HG03175 (cell line): ENCODE results near the gene MEIS1.
"Not testable (repeated sequence)": the region's sequence is repeated elsewhere in the genome, so short reads cannot be mapped to it uniquely, and the experiment has no call there.

Source experiments
- ATAC-seq: cut with Tn5 transposase; IDR thresholded peaks from one replicate; pipeline ENCODE4 v1.9.1; 2021; ENCODE audit warnings: mild to moderate bottlenecking, moderate library complexity; ENCODE audit not compliant: unreplicated experiment

Gene MEIS1

GRCh38 chr2:66434679-66435548 lies at the start of gene MEIS1:
Gene MEIS1, plus strand, starts transcription at chr2:66435125. Its CDS starts 732 bp downstream, at chr2:66435857.
- ATAC-seq = peak; percentile 78

GRCh38 chr2:66387016-66387753 lies 47.7 kb upstream of the MEIS1 start:
- ATAC-seq = no peak

GRCh38 chr2:66389651-66390131 lies 45.2 kb upstream of the MEIS1 start:
- ATAC-seq = no peak

DNA sequence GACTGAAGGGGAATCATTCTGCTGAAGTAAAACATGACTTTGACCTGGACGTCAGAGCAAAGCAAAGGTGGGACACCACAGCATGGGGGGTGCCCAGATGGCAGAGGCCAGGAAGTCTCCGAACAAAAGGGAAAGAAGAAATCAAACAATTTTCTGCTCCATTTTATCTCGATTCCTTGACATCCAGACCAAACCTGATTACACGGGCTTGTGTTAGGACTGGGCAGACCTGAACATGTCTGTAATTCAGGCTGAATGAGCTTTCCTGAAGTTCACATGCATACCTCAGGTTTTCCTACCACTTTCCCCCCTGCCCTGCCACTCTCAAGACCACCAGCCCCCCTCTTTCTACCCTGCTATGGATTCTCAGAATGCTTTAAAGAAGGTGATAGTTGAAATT lies 44.8 kb upstream of the MEIS1 start:
- ATAC-seq = no peak

DNA sequence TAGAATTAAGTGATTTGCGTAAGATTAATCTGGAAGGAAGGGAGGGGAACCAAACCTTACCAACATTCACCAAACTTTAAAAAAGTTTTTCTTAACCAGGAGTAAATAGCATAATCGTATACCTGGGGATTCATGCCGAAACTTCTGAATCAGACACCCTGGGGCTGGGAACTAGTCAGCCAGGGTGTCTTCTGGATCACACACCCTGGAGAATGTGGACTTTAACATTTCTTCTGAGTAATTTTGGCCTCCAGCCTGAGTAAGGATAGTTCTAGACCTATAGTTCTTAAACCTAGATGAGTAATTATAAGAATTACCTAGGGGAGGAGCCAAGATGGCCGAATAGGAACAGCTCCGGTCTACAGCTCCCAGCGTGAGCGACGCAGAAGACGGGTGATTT lies 44.1 kb upstream of the MEIS1 start:
- no peak for ATAC-seq

DNA sequence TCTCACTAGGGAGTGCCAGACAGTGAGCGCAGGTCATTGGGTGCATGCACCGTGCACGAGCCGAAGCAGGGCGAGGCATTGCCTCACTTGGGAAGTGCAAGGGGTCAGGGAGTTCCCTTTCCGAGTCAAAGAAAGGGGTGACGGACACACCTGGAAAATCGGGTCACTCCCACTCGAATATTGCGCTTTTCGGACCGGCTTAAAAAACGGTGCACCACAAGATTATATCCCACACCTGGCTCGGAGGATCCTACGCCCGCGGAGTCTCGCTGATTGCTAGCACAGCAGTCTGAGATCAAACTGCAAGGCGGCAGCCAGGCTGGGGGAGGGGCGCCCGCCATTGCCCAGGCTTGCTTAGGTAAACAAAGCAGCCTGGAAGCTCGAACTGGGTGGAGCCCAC lies 43.7 kb upstream of the MEIS1 start:
- not testable (repeated sequence) for ATAC-seq

GRCh38 chr2:66405473-66405872 lies 29.5 kb upstream of the MEIS1 start:
- ATAC-seq = no peak

DNA sequence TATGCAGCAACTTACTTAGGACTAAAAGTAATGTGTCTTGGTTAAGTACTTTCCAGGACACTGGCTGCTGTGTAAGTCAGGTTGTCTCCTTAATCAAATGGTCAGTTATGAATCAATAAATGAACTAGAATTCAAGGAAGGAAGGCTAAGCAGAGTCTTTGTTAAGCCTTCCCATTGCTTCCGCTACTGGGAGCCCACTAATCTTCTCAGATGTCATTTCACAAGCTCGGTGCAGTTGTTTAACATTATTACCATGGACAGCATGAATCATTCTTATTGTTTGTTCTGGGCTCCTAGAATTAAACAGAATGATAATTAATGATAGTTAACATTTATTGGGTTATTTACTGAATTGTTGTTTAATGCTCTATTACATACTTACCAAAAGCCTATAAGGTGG lies 26.0 kb upstream of the MEIS1 start:
- no peak for ATAC-seq

DNA sequence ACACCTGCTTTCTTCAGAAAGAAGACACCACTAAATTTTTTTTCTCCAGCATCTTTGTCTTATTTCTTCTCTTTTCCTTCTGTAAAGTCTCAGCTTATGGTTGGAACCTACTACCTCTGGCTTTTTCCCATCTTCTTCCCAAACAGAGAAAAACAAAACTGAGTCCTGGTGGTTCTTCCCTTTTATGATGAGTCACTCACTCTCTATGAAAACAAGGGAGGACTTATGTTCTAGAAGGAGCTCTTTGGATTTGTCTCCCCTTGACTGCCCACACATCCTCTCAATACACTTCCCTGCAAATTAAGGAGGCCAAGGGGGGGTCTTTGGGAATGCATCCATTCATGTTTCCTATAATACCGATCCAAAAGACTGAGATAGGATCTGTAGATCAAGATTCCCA lies 22.1 kb upstream of the MEIS1 start:
- ATAC-seq = no peak

DNA sequence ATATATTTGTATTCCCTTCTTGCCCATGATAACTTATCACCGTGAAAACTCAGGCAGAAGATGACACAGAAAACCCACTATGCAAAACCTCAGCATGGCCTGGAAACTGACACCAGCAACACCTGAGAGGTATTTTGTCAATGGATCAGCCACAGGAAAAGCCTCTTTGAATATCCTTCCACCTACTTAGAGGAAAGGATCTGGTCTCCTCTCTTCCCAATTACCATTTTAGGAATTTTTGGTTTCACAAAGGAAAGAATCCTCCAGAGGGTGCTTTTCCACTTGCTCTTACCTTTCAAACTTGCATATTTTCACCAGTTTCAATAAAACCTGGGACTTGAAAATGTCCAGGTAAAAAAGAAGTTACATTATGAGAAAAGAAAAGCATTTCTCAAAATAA lies 20.0 kb upstream of the MEIS1 start:
- ATAC-seq = no peak

- ATAC-seq = no peak
Measured at GRCh38 chr2:66418381-66418780, 16.5 kb upstream of the MEIS1 start.

- ATAC-seq = no peak
Measured at GRCh38 chr2:66421612-66422011, 13.3 kb upstream of the MEIS1 start.

DNA sequence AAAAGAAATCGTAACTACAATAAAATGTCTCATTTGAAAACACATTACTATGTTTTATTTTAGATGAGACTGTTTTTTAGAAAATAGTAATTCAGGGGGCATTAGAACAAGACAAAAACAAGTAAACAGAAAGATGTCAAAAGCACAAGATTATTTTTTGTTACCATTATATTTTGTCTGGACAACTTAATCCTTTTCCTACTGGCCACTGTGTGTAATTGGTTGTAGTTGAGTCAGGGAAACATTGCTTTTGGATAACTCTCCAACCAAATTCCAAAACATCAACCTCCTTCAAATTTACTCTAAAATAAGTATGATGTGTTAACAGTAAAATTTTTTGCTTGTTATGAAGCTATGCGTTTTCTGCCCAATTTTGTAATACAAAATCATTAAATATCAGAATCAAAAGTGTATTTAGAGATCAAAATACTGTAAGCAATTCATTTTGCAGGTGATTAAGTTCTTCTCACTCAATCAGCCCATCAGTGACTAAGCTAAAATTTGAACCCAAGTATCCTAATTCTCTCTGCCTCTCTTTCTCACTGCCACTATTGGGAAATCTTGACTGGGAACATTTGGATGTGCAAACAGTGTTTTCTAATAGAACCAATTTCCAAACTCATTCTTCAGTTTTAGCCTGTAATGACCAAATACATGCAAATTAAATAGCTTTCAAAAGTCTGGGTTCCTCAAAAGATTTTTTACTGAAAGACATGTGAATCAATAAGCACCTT lies 11.4 kb upstream of the MEIS1 start:
- ATAC-seq = no peak

DNA sequence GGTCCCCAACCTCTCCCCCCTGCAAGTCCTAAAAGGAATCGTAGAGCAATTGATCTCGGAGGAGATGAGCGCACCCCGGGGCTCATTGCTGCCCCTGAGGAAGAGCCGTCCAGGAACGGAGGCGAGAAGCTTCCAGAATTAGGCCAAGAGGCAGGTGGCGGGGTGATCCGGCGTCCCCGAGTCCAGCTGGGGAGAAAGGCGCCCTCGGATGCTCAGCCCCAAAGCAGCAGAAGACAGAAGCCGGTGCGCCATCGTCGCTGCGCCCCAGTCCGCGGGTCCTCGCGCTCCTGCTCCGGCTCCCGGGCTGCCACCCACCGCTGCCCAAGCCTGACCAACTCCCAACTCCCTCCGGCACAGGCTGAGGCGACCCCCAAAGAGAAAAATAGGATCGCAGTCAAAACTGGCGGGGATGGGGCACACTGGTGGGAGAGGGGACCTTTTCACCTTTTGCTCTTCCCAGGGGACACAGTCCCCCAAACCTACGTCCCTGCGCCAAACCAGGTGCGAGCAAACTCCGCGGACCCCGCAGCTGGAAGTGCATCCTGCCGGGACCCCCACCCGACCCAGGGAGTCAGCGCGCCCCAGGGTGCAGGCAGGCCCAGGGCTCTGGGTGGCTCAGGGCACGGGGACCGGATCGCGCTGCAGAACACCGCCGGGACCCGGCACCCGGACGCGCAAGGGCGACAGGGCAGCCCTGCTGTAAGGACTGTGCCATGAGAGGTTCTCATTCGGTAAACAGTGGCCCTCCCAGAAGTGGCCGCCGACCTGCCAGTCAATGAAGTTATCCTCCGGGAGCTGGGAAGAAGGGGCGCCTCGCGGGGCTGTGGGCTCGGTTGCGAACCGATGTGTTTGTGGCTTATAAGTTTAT lies 8.4 kb upstream of the MEIS1 start:
- ATAC-seq = no peak

GRCh38 chr2:66427300-66427699 lies 7.6 kb upstream of the MEIS1 start:
- ATAC-seq = no peak

- ATAC-seq = no peak
Measured at GRCh38 chr2:66428986-66429612, 5.8 kb upstream of the MEIS1 start.

GRCh38 chr2:66429693-66430504 lies 5.0 kb upstream of the MEIS1 start:
- no peak for ATAC-seq

DNA sequence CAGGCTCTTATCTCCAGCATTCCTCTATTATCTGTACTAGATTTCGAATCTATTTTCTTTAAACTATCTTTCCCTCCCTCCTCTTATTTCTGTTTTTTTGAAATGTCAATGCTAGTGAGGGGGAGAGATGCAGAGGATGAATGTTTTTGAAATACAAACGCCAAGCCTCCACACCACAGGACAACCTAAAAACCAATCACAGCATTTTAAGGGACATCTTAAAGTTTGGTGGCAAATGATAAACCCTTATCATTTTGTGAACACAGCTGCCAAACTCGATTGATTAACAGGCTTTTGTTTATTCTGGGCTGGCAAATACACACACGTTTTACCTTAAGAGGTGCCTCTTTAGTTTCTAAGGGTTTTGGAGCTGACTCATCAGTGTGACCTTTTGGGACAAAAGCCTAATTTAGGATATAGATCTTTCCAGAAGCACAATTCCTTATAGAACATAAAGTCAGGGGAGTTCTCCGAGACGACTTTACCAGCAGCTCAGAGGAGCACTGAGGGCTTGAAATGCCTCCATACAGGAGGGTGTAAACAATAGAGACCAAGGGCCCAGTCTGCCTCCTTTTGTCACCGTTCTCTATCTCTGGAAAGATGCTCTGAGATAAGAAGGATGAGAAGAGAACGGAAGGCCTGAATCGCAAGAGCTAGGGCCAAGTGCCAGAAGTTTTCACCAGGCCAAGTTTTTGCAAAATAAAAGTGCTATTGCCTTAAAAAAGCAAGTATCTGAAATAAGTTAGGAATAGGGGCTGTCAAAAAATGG lies 4.2 kb upstream of the MEIS1 start:
- no peak for ATAC-seq
